BLaER1 (cell line): ENCODE data around the gene ANO8.

Source experiments
- H3K27ac ChIP-seq: shearing (Covaris generic); formaldehyde crosslinking; 2 replicates; pipeline ENCODE4 v1.8.1; 2022
- H3K27me3 ChIP-seq: shearing (Covaris generic); formaldehyde crosslinking; 2 replicates; pipeline ENCODE4 v1.8.1; 2022
- H3K36me3 ChIP-seq: shearing (Covaris generic); formaldehyde crosslinking; 2 replicates; pipeline ENCODE4 v1.8.1; 2022
- H3K4me1 ChIP-seq: shearing (Covaris generic); formaldehyde crosslinking; 2 replicates; pipeline ENCODE4 v1.8.1; 2022
- H3K4me2 ChIP-seq: shearing (Covaris generic); formaldehyde crosslinking; 2 replicates; pipeline ENCODE4 v1.8.1; 2022
- H3K4me3 ChIP-seq: shearing (Covaris generic); formaldehyde crosslinking; 2 replicates; pipeline ENCODE4 v1.8.1; 2022
- H3K9ac ChIP-seq: shearing (Covaris generic); formaldehyde crosslinking; 2 replicates; pipeline ENCODE4 v1.8.1; 2022
- H3K9me3 ChIP-seq: shearing (Covaris generic); formaldehyde crosslinking; 2 replicates; pipeline ENCODE4 v1.8.1; 2022
- H4K20me1 ChIP-seq: shearing (Covaris generic); formaldehyde crosslinking; 2 replicates; pipeline ENCODE4 v1.8.1; 2022
- Cebpa-rat ChIP-seq: shearing (Covaris generic); IDR thresholded peaks from 2 replicates; pipeline ENCODE4 v1.8.1; 2022

Gene ANO8

DNA sequence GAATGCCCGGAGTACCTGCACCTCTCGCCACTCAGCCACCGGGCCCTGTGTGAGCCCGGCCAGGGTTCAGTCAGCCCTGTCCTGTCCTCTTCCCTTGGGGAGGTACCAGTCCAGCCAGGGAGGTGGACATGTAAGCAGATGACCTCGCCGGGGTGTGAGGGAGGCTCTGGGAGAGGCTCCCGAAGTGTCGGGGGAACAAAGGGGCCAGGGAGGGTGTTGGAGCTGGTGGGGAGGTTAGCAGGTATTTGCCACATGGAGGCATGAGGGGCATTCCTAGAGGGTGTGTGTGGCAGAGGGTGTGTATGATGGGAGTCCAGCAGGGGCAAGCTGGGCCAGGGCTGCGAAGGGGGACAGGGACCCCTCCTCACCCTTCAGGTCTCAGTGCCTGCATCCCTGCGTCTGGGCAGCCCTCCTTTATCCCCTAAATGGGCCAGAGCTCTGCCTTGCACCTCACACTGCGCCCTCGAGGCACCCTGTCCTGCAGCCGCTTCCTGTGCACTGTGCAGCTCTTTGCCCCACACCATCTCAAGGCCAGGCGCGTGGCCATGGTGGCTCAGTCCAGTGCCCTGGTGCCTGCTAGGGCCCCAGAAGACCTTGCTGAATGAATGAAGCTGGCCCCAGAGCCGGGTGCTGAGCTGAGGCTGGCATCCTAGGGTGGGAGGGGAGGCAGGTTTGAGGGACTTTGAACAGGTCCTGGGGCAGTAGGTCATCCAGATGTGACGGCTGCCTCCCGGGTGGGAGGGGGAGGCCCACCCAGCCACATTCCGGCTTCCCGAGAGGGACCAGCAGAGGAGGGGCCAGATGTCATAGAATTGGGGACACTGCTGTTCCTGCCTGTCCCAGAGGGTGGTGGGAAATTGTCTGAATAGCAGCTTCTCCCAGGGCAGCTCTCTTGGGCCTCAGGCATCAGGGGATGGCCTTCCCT is 22.2 kb downstream of the ANO8 start:
- Histone ChIP-seq H3K9ac (no peak overlapping the region), H3K27ac (no peak overlapping the region), H3K9me3 (no peaks in the 10 kb centered on the region), H3K4me1 (peaks cover 37% of the 10 kb centered on the region), H3K36me3 (peaks cover 61% of the 10 kb centered on the region), H3K27me3 (no peaks in the 10 kb centered on the region), H4K20me1 (peaks cover 59% of the 10 kb centered on the region), H3K4me3 (no peak overlapping the region), H3K4me2 (no peak overlapping the region)
- TF ChIP-seq Cebpa-rat = no peak

DNA sequence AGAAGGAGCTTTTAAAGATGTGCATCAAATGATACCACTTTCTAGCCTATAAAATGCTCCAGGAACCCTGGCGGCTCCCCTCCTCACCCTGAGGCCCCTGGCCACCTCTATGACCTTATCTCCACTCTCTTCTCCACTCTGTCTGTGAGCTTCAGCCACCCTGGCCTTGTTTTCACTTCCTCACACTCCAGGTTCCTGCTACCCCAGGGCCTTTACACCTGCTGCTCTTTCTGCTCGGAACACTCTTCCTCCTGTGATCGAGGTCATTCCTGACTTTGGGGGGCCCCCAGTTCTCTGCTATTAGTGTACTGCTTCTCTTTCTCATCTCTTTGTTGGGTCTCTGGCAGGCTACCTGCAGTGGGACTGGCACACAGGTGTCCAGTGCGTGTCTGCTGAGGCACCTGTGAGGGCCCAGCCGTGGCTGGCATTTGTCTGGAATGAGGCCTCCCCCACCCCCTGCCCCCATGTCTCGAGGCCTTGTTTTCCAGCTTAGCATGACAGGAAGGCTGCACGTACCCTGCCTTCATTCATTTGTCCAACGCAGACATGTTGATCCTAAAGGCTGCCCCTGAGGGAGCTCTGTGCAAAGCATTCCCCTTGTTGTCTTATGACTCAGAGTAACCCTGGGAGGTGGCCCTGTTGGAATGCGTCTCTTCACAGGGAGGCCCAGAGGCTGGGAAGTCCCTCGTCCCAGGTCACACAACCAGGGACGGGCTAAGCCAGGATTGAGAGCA is 23.0 kb downstream of the ANO8 start:
- no peak for TF ChIP-seq Cebpa-rat
- H3K36me3 ChIP-seq = peaks cover 53% of the 10 kb centered on the region
- no peak overlapping the region for H3K9ac ChIP-seq
- H3K4me2 ChIP-seq = no peak overlapping the region
- H3K27me3 ChIP-seq = no peaks in the 10 kb centered on the region
- H3K4me3 ChIP-seq = no peak overlapping the region
- H4K20me1 ChIP-seq = peaks cover 59% of the 10 kb centered on the region
- peaks cover 45% of the 10 kb centered on the region for H3K4me1 ChIP-seq
- H3K27ac ChIP-seq = no peak overlapping the region
- no peaks in the 10 kb centered on the region for H3K9me3 ChIP-seq

DNA sequence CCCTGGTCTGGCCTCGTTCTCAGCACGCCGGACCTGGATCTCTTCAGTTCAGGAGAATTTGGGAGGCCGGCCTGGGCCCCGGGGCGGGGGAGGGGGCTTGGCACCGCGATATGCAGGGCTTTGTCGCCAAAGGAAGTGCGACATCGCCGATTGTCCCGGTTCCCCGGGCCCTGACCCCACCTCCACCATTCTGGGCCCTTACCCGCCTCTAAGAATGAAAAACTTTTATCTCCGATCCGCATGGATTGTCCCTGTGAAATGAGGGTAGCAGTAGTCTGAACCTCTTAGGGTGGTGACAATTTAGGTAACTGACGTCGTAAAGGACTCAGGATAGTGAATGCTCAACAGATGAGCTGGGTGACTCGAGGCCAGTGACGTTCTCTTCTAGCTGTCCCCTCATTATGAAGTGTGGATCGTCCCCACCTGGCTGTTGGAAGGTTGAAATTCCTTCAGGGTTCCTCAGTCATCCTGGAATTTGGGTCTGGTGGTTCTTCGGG is 24.6 kb downstream of the ANO8 start:
- peaks cover 40% of the 10 kb centered on the region for H3K36me3 ChIP-seq
- no peak for TF ChIP-seq Cebpa-rat
- peak overlapping the region; percentile 89 for H3K9ac ChIP-seq
- H3K9me3 ChIP-seq = no peaks in the 10 kb centered on the region
- peak overlapping the region; percentile 87 for H3K27ac ChIP-seq
- H4K20me1 ChIP-seq = peaks cover 52% of the 10 kb centered on the region
- H3K4me2 ChIP-seq = peak overlapping the region; percentile 96
- H3K27me3 ChIP-seq = no peaks in the 10 kb centered on the region
- peak overlapping the region; percentile 92 for H3K4me3 ChIP-seq
- peaks cover 50% of the 10 kb centered on the region for H3K4me1 ChIP-seq

DNA sequence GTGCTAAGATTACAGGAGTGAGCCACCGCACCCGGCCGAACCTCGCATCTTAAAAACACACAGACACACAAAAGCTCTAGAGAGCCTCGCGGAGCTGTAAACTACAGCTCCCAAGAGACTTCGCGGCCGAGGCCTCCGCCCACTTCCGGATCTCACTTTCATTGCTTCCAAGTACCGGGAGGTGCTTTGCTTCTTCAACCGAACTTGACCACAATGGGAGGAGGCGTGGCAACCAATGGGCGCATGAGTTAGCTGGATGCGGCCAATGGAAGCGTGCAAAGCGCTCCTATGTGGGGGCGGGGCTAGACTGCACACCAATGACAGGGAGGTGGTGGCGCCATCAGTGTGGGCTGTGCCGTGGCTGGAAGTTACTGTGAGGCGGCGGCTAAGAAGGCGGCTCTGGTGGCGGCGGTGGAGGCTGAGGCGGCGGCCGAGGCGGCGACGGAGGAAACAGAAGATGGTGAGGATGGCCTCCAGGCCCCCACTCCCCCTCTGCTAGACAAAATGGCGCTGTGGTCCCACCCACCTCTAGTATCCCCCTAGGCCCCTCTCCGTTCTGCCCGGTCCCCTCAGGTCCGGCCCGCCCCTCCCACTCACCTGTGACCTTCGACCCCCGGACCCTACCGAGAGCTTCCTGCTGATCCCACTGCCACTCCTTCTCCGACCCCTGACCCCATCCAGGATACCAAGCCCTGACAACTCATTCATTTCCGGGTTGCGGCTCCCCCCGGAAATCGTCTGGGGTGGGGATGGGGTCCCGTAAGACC is 25.3 kb downstream of the ANO8 start, which contains the start of gene DDA1:
Gene DDA1, plus strand, starts transcription at position 366 of the 767 bp plus-strand sequence. Its CDS starts 92 bp downstream, at position 458.
- H4K20me1 ChIP-seq = peaks cover 50% of the 10 kb centered on the region
- H3K4me1 ChIP-seq = peaks cover 56% of the 10 kb centered on the region
- H3K4me3 ChIP-seq = peak within 1 kb of the TSS; percentile 92
- no peak for TF ChIP-seq Cebpa-rat
- H3K36me3 ChIP-seq = peaks cover 35% of the 10 kb centered on the region
- H3K27ac ChIP-seq = peak within 1 kb of the TSS; percentile 87
- H3K9ac ChIP-seq = peak within 1 kb of the TSS; percentile 89
- H3K9me3 ChIP-seq = no peaks in the 10 kb centered on the region
- peak within 1 kb of the TSS; percentile 96 for H3K4me2 ChIP-seq
- no peaks in the 10 kb centered on the region for H3K27me3 ChIP-seq

DNA sequence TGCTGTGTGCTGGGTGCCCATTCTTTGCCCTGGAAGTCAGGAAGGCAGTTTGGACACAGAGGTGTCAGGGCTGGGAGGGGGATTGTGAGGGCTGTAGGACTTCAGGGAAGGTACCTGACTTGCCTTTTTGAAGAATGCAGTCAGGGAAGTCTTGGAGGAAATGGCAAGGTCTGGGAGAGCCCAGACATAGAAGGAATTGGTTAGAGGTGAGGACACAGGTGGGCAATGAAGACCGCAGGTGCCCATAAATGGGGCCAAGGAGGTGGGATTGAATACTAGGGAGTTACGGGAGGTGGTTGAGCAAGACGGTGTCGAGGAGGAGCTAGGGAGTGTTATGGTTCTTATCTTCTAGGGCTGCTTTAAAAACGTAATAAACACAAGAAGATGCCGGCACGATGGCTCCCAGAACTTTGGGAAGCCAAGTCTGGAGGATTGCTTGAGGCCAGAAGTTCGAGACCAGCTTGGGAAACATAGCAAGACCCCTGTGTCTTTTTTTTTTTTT is 26.7 kb downstream of the ANO8 start:
- H4K20me1 ChIP-seq = peaks cover 35% of the 10 kb centered on the region
- H3K4me2 ChIP-seq = peak overlapping the region; percentile 96
- no peaks in the 10 kb centered on the region for H3K9me3 ChIP-seq
- H3K36me3 ChIP-seq = peaks cover 20% of the 10 kb centered on the region
- no peaks in the 10 kb centered on the region for H3K27me3 ChIP-seq
- H3K4me1 ChIP-seq = peaks cover 66% of the 10 kb centered on the region
- TF ChIP-seq Cebpa-rat = no peak
- no peak overlapping the region; the same call in 1 of the 2 replicates for H3K9ac ChIP-seq
- no peak overlapping the region for H3K27ac ChIP-seq
- H3K4me3 ChIP-seq = no peak overlapping the region

DNA sequence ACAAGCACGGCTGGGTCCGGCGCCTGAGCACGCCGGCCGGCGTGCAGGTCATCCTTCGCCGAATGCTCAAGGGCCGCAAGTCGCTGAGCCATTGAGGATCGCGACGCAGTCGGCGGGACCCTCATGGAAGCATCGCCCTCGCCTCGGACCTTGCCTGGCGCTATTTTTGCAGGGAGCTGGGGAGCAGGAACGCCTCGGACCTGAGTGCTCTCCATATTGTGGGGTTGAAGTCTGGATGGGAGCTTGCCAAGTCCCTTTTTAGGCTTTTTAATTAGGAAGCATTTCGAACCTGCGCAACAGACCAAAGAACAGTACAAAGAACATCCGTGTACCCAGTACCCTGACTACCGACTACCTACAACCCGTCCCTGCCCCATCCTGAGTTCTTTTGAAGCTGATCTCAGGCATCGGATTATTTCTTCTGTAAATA is 28.4 kb downstream of the ANO8 start:
- H3K4me1 ChIP-seq = peaks cover 75% of the 10 kb centered on the region
- no peak for TF ChIP-seq Cebpa-rat

DNA sequence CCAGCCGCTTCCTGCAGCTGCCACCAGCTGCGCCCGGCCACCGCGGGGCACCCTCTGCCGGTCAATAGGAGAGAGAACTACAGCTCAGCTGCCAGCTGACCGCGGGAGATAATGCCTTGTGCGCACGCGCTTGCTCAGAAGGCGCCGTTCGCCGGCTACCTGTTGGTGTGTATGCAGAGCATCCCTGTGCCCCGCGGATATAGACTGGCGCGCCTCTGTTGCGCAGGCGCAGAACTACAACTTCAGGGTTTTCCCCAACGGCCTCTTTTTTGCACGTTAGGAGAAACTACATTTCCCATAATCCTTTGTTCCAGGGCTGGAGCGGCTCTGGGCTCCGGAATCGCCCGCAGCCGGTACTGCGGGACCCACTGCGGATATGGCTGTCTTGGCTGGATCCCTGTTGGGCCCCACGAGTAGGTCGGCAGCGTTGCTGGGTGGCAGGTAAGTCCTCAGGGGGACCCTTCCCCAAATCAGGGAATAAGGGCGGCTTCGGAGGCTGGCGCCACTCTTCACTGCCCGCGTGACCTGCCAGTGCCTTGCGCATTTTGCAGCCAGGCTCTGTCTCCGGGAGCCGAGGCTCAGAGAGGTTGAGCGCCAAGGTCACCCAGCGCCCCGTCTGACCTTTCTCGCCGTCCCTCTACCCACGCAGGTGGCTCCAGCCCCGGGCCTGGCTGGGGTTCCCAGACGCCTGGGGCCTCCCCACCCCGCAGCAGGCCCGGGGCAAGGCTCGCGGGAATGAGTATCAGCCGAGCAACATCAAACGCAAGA is 29.0 kb downstream of the ANO8 start, which contains the start of gene MRPL34:
Gene MRPL34, plus strand, starts transcription at position 356 of the 768 bp plus-strand sequence. Its CDS starts 21 bp downstream, at position 377.
- Histone ChIP-seq H4K20me1 (peaks cover 29% of the 10 kb centered on the region), H3K4me2 (peak within 1 kb of the TSS; percentile 99), H3K36me3 (peaks cover 14% of the 10 kb centered on the region), H3K4me1 (peaks cover 72% of the 10 kb centered on the region), H3K4me3 (peak within 1 kb of the TSS; percentile 88), H3K9me3 (no peaks in the 10 kb centered on the region), H3K9ac (peak within 1 kb of the TSS; percentile 94), H3K27ac (peak within 1 kb of the TSS; percentile 93), H3K27me3 (no peaks in the 10 kb centered on the region)
- no peak for TF ChIP-seq Cebpa-rat

More for the DNA sequence above, 28.4 kb downstream of the ANO8 start:
- Histone ChIP-seq H3K4me2 (peak overlapping the region; percentile 96), H3K9me3 (no peaks in the 10 kb centered on the region), H3K27me3 (no peaks in the 10 kb centered on the region), H4K20me1 (peaks cover 29% of the 10 kb centered on the region), H3K36me3 (peaks cover 12% of the 10 kb centered on the region), H3K4me3 (peak overlapping the region; percentile 88), H3K27ac (peak overlapping the region; percentile 93), H3K9ac (peak overlapping the region; percentile 94)

DNA sequence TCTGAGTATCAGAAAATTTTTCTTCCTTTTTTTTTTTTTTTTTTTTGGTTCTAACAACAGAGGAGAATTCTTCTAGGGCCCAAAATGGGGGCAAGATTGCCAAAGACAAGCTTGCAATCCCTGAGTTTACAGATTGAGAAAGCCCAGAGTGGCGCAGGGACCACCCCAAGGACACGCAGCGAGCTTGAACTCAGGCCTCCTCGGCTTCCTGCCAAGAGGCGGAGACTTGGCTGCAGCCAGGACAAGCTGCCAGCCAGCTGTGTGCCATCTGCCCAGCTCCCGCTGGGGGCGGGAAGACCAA is 29.5 kb downstream of the ANO8 start:
- peak overlapping the region; percentile 87 for H3K27ac ChIP-seq
- H3K9me3 ChIP-seq = no peaks in the 10 kb centered on the region
- H3K4me1 ChIP-seq = peaks cover 66% of the 10 kb centered on the region
- H3K9ac ChIP-seq = no peak overlapping the region
- peak overlapping the region; percentile 99 for H3K4me2 ChIP-seq
- no peaks in the 10 kb centered on the region for H3K27me3 ChIP-seq
- no peak overlapping the region for H3K4me3 ChIP-seq
- no peak for TF ChIP-seq Cebpa-rat
- H3K36me3 ChIP-seq = peaks cover 19% of the 10 kb centered on the region
- peaks cover 26% of the 10 kb centered on the region; the same call in 1 of the 2 replicates for H4K20me1 ChIP-seq
